Fibroblast of lung (primary cell): Measurements from ENCODE around the gene HINT3. TPM values are rescaled to one million over a fixed set of nuclear protein-coding genes. Genes with fewer than 3 reads are reported as not detected.
A peak's percentile ranks its signal among the peaks of the same experiment; 100 is the strongest.

Experiments used
- DNase-seq, 2 donors: peaks; one replicate each; pipeline versions ENCODE4 v3.0.0 to v3.0.0-alpha.2; 2010; ENCODE audit warnings: low read depth in 2 of 2
- H2AFZ ChIP-seq: 2 replicates; pipeline ENCODE4 v1.5.1; 2012; ENCODE audit warnings: low read length, control low read depth, inconsistent platforms
- H3K27ac ChIP-seq: 2 replicates; pipeline ENCODE4 v1.5.1; 2011; ENCODE audit warnings: low read length, control low read depth; ENCODE audit not compliant: insufficient read depth
- H3K27me3 ChIP-seq: 2 replicates; pipeline ENCODE4 v1.5.1; 2011; ENCODE audit warnings: mild to moderate bottlenecking, low read length; ENCODE audit not compliant: control insufficient read depth, insufficient read depth
- H3K36me3 ChIP-seq: 2 replicates; pipeline ENCODE4 v1.5.1; 2011; ENCODE audit warnings: low read length; ENCODE audit not compliant: control insufficient read depth, insufficient read depth
- H3K4me1 ChIP-seq: 2 replicates; pipeline ENCODE4 v1.5.1; 2011; ENCODE audit warnings: low read length; ENCODE audit not compliant: control insufficient read depth, insufficient read depth; ENCODE audit errors: extremely low read depth
- H3K4me2 ChIP-seq: 2 replicates; pipeline ENCODE4 v1.5.1; 2011; ENCODE audit warnings: low read length, control low read depth; ENCODE audit not compliant: insufficient read depth; ENCODE audit errors: extremely low read depth
- H3K4me3 ChIP-seq, 4 experiments: fragments of 200-600 bp in 1 of 4; sonication (generic) in 1 of 4; replicated peaks in 1 of 4; 2 replicates each; pipeline ENCODE4 v1.5.1; 2011 to 2016; ENCODE audit warnings: low read length in 4 of 4, low read depth in 3 of 4, mild to moderate bottlenecking in 3 of 4, control low read depth in 2 of 4, inconsistent platforms in 1 of 4, mixed read lengths in 1 of 4; ENCODE audit not compliant: insufficient read depth in 1 of 4; ENCODE audit errors: control extremely low read depth in 1 of 4
- H3K79me2 ChIP-seq: 2 replicates; pipeline ENCODE4 v1.5.1; 2012; ENCODE audit warnings: mild to moderate bottlenecking, low read length, inconsistent platforms; ENCODE audit not compliant: control insufficient read depth, insufficient read depth
- H3K9ac ChIP-seq: 2 replicates; pipeline ENCODE4 v1.5.1; 2011; ENCODE audit warnings: mild to moderate bottlenecking, low read length, control low read depth; ENCODE audit not compliant: insufficient read depth
- H3K9me3 ChIP-seq: 2 replicates; pipeline ENCODE4 v1.5.1; 2012; ENCODE audit warnings: low read depth, low read length; ENCODE audit not compliant: control insufficient read depth, insufficient read depth
- H4K20me1 ChIP-seq: 2 replicates; pipeline ENCODE4 v1.5.1; 2011; ENCODE audit warnings: low read length; ENCODE audit not compliant: control insufficient read depth, insufficient read depth; ENCODE audit errors: extremely low read depth
- CTCF ChIP-seq, 2 donors: IDR thresholded peaks in 1 of 2; conservative IDR thresholded peaks in 1 of 2; 1 replicate in 1 of 2; 2 replicates in 1 of 2; pipeline ENCODE4 v1.5.1; 2011 to 2012; ENCODE audit warnings: low read length in 2 of 2, control low read depth in 1 of 2, inconsistent platforms in 1 of 2, low read depth in 1 of 2, mild to moderate bottlenecking in 1 of 2
- EZH2 ChIP-seq: IDR thresholded peaks from 2 replicates; pipeline ENCODE4 v1.5.1; 2012; ENCODE audit warnings: low read length, control low read depth, mild to moderate bottlenecking; ENCODE audit errors: missing control alignments
- polyA plus RNA-seq, 2 donors: library from polyadenylated mRNA; depleted of rRNA in 1 of 2; stranded (reverse) in 1 of 2; unstranded in 1 of 2; fragments of >200 nt; gene quantifications; 2 replicates each; pipeline ENCODE4 v1.2.1, GENCODE V29; 2011 to 2012; ENCODE audit warnings: missing spikeins in 1 of 2
- total RNA-seq: library from RNA; depleted of rRNA; stranded (reverse); fragments of >200 nt; gene quantifications from 2 replicates; pipeline ENCODE4 v1.2.1, GENCODE V29; 2014

Gene HINT3
- total and polyA plus RNA-seq, 2 donors (not counting 1 experiment from before 2014, with no cell fraction given): 2.1 to 36.8 TPM

- no peak overlapping the region for H3K4me3 ChIP-seq
- no peak overlapping the region for H2AFZ ChIP-seq
- no peak for DNase-seq
- no peaks in the 10 kb centered on the region for H3K79me2 ChIP-seq
- peaks cover 4% of the 10 kb centered on the region for H3K36me3 ChIP-seq
- TF ChIP-seq CTCF (conservative IDR thresholded peaks at IDR 0.05 in 1 of 2, IDR thresholded peaks at IDR 0.05 in 1 of 2; ENCODE audit: low read depth in 1 of 2, low read length in 2 of 2): no peak
- TF ChIP-seq EZH2: no peak
- no peaks in the 10 kb centered on the region for H3K9me3 ChIP-seq
- no peak overlapping the region for H3K9ac ChIP-seq
- H3K4me1 ChIP-seq: no peaks in the 10 kb centered on the region
- no peak overlapping the region for H3K27ac ChIP-seq
- no peak overlapping the region for H3K4me2 ChIP-seq
- no peaks in the 10 kb centered on the region for H4K20me1 ChIP-seq
- no peaks in the 10 kb centered on the region for H3K27me3 ChIP-seq
Measured at GRCh38 chr6:126007800-126008199, 51.2 kb downstream of the HINT3 start.

GRCh38 chr6:126010040-126010439, 53.5 kb downstream of the HINT3 start:
- H3K4me3 ChIP-seq: no peak overlapping the region
- no peak overlapping the region for H2AFZ ChIP-seq
- DNase-seq: no peak
- H3K36me3 ChIP-seq: peaks cover 5% of the 10 kb centered on the region
- H3K9me3 ChIP-seq: no peaks in the 10 kb centered on the region
- H3K4me2 ChIP-seq: no peak overlapping the region
- H3K4me1 ChIP-seq: no peaks in the 10 kb centered on the region
- H4K20me1 ChIP-seq: no peaks in the 10 kb centered on the region
- H3K27ac ChIP-seq: no peak overlapping the region
- H3K27me3 ChIP-seq: no peaks in the 10 kb centered on the region
- TF ChIP-seq CTCF (conservative IDR thresholded peaks at IDR 0.05 in 1 of 2, IDR thresholded peaks at IDR 0.05 in 1 of 2; ENCODE audit: low read depth in 1 of 2, low read length in 2 of 2) (no peak), EZH2 (no peak)
- no peak overlapping the region for H3K9ac ChIP-seq
- H3K79me2 ChIP-seq: no peaks in the 10 kb centered on the region

GRCh38 chr6:126015863-126016262, 59.3 kb downstream of the HINT3 start:
- Histone ChIP-seq H4K20me1 (no peaks in the 10 kb centered on the region), H3K36me3 (peaks cover 6% of the 10 kb centered on the region), H3K4me1 (no peaks in the 10 kb centered on the region), H3K9ac (no peak overlapping the region), H3K27ac (no peak overlapping the region), H3K4me2 (no peak overlapping the region), H3K27me3 (no peaks in the 10 kb centered on the region), H3K4me3 (no peak overlapping the region), H3K79me2 (no peaks in the 10 kb centered on the region), H2AFZ (no peak overlapping the region), H3K9me3 (no peaks in the 10 kb centered on the region)
- TF ChIP-seq CTCF (conservative IDR thresholded peaks at IDR 0.05 in 1 of 2, IDR thresholded peaks at IDR 0.05 in 1 of 2; ENCODE audit: low read depth in 1 of 2, low read length in 2 of 2) (no peak), EZH2 (no peak)
- peak in 1 of 2 donors; percentile 88 for DNase-seq
